Colonic mucosa (tissue), 4 donors: ENCODE results near the gene USP28. TPM values are rescaled to one million over a fixed set of nuclear protein-coding genes. Genes with fewer than 3 reads are reported as not detected.

Source experiments
- DNase-seq: peaks from one replicate; pipeline ENCODE4 v3.0.0-alpha.2; 2020
- H3K27ac ChIP-seq: fragments of 200-600 bp; one replicate; pipeline ENCODE4 v1.8.0; 2021
- H3K27me3 ChIP-seq: fragments of 200-600 bp; one replicate; pipeline ENCODE4 v1.8.0; 2021
- H3K36me3 ChIP-seq: fragments of 200-600 bp; one replicate; pipeline ENCODE4 v1.8.0; 2021
- H3K4me1 ChIP-seq: fragments of 200-600 bp; one replicate; pipeline ENCODE4 v1.8.0; 2021; ENCODE audit warnings: mild to moderate bottlenecking
- H3K4me3 ChIP-seq: fragments of 200-600 bp; one replicate; pipeline ENCODE4 v1.8.0; 2021
- H3K9ac ChIP-seq, 2 donors: one replicate each; pipeline ENCODE4 v1.7.0; 2013; ENCODE audit warnings: control low read depth in 2 of 2, low read depth in 2 of 2, low read length in 2 of 2
- H3K9me3 ChIP-seq: fragments of 200-600 bp; one replicate; pipeline ENCODE4 v1.8.0; 2021
- intact Hi-C: fragments of 100-400 bp; cut with DNase I; formaldehyde crosslinking; loops from one replicate; pipeline ENCODE4 v1.14.1; 2022
- total RNA-seq, 2 donors: library from RNA; stranded (reverse); fragmentation: NEBNext Ultra II Directional in 1 of 2; extraction: Animal tissue kit (Norgen Biotek cat#: 25700) in 1 of 2; gene quantifications; one replicate each; pipeline ENCODE4 v1.2.1, GENCODE V29; 2021
- TF ChIP-seq, protein P1 (sequence below): fragments of 200-600 bp; IDR thresholded peaks from one replicate; pipeline ENCODE4 v1.8.0; 2022; ENCODE audit warnings: antibody characterized with exemption, mild to moderate bottlenecking
- donor health status: healthy.
- donor health status: DM: no; HTN: no; CAD: no.
- donor health status: DM: no; HTN: no; CAD: no.

USP28 gene
- total RNA-seq, 2 donors from 2014 or later, result 25.7 to 35.3 TPM

DNA sequence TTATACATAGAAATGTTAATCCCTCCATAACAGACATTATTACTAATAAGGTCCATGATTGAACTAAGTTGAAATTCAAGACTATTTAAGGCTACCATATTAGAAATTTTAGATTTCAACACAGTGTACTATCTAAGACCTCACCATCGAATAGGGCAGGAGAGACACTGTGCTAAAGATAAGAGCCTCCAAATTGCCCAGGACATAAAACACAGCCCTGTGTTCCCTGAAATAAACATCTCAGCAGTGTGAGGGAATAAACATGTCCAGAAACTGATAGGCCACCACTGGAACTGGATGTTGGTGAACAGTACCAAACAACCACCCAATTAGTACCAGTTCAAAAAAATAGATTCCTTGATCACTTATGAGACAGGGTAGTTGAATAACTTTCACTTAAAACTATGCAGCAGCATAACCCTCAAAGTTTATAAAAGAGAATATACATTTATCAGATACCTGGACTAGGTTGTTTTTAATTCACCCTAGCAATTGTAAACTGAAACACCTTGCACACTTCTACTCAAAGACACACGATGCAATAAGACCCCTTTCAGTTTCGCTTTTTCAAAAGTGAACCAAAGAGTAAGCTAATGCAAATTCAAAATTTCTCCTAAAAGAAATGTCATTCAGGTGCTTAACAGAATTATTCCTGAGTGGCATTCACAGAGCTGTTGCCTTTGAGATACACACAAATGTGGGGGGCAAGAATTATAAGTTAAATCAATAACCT lies 34.3 kb downstream of the USP28 start:
- no peaks in the 10 kb centered on the region for H3K9me3 ChIP-seq
- no peaks in the 10 kb centered on the region for H3K27me3 ChIP-seq
- no peaks in the 10 kb centered on the region for H3K36me3 ChIP-seq
- DNase-seq, result no peak
- H3K4me3 ChIP-seq, result no peak overlapping the region
- H3K9ac ChIP-seq, result no peak overlapping the region
- TF ChIP-seq, protein P1, sequence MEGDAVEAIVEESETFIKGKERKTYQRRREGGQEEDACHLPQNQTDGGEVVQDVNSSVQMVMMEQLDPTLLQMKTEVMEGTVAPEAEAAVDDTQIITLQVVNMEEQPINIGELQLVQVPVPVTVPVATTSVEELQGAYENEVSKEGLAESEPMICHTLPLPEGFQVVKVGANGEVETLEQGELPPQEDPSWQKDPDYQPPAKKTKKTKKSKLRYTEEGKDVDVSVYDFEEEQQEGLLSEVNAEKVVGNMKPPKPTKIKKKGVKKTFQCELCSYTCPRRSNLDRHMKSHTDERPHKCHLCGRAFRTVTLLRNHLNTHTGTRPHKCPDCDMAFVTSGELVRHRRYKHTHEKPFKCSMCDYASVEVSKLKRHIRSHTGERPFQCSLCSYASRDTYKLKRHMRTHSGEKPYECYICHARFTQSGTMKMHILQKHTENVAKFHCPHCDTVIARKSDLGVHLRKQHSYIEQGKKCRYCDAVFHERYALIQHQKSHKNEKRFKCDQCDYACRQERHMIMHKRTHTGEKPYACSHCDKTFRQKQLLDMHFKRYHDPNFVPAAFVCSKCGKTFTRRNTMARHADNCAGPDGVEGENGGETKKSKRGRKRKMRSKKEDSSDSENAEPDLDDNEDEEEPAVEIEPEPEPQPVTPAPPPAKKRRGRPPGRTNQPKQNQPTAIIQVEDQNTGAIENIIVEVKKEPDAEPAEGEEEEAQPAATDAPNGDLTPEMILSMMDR, result no peak
- intact Hi-C loops, result no loop called here
- no peak overlapping the region for H3K27ac ChIP-seq
- H3K4me1 ChIP-seq, result no peaks in the 10 kb centered on the region

DNA sequence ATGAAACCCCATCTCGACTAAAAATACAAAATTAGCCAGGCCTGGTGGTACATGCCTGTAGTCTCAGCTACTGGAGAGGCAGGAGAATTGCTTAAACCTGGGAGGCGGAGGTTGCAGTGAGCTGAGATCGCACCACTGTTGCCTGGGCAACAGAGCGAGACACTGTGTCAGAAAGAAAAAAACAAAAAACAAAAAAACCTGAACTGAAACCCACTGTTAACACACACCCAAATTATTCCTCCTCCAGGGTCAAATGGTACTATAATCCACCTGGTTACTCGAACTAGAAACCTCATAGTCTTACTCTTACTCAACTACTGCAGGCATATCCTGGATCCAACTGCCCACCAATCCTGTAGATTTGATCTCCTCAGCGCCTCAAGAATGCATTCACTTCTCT lies 35.5 kb downstream of the USP28 start:
- H3K27me3 ChIP-seq, result no peaks in the 10 kb centered on the region
- no peaks in the 10 kb centered on the region for H3K4me1 ChIP-seq
- no peaks in the 10 kb centered on the region for H3K36me3 ChIP-seq
- no peak overlapping the region for H3K4me3 ChIP-seq
- intact Hi-C loops, result no loop called here
- TF ChIP-seq, protein P1, result no peak
- H3K9me3 ChIP-seq, result no peaks in the 10 kb centered on the region
- DNase-seq, result no peak
- no peak overlapping the region for H3K27ac ChIP-seq
- no peak overlapping the region for H3K9ac ChIP-seq

DNA sequence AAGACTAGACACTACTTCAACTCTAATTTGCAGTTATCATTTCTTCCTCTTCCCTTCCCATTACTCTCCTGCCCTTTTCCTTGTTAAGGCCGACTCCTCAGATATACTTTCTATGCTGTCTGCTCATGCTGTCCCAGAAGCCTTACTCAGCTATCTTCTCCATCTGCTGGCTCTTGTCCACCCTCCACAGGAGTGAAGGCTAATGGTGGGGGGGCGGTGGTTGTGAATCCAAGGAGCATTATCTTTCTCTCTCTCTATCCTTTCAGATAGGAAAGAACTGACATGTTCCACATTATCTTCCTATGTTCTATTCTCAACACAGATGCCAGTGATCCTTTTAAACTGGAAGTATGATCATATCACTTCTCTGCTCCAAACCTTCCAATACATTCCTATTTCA lies 37.4 kb downstream of the USP28 start:
- no peak for DNase-seq
- no peaks in the 10 kb centered on the region for H3K4me1 ChIP-seq
- no peaks in the 10 kb centered on the region for H3K36me3 ChIP-seq

DNA sequence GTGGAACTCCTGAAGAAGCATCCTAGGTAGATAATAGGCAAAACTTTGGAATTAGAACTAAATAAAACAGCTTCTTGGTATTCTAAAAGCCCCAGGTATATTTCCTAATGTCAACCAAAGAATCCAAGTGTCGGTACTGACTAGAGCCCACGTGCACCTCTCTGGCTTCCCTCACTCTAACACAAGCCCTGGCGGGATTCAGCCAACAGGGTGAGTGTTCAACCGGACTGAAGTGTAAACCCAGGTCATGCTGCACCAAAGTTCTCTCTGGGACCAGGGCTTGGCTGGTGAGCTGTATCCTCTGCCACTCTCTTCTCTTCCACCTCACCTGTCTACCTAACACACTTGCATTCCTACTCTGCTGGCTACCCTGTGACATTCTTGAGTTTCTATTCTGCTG lies 40.1 kb downstream of the USP28 start:
- Histone ChIP-seq H3K4me3 (no peak overlapping the region), H3K4me1 (no peaks in the 10 kb centered on the region), H3K9ac (no peak overlapping the region), H3K27me3 (no peaks in the 10 kb centered on the region), H3K36me3 (no peaks in the 10 kb centered on the region), H3K9me3 (no peaks in the 10 kb centered on the region), H3K27ac (no peak overlapping the region)
- DNase-seq, result no peak
- TF ChIP-seq, protein P1, result no peak
- intact Hi-C loops, result no loop called here

More for the DNA sequence above, 37.4 kb downstream of the USP28 start:
- intact Hi-C loops, result no loop called here
- Histone ChIP-seq H3K27me3 (no peaks in the 10 kb centered on the region), H3K4me3 (no peak overlapping the region), H3K9ac (no peak overlapping the region), H3K9me3 (no peaks in the 10 kb centered on the region), H3K27ac (no peak overlapping the region)
- TF ChIP-seq, protein P1, result no peak

DNA sequence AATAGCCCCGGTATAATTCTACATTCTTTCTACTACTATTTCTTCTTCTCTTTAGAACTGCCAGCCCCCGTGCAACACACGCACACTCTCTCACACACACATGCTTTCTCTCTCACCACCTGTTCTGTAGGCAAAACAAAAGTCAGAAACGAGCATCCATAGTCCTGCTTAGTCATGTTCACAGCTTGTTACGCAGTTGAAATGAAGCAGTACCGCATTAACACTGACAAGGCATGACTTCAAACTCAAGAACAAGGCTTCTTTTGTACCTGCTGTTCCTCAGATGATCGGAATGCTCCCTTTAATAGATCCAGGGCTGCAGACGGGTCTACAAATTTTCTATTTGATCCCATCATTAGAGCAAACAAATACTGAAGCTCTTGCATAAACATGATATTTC lies 42.2 kb downstream of the USP28 start:
- intact Hi-C loops, result no loop called here
- no peaks in the 10 kb centered on the region for H3K4me1 ChIP-seq
- no peaks in the 10 kb centered on the region for H3K36me3 ChIP-seq
- no peaks in the 10 kb centered on the region for H3K27me3 ChIP-seq
- H3K4me3 ChIP-seq, result no peak overlapping the region
- no peaks in the 10 kb centered on the region for H3K9me3 ChIP-seq
- H3K9ac ChIP-seq, result no peak overlapping the region
- TF ChIP-seq, protein P1, result no peak
- DNase-seq, result no peak
- no peak overlapping the region for H3K27ac ChIP-seq
